ENCODE data around the gene GRIK3. TPM values are rescaled to one million over a fixed set of nuclear protein-coding genes. Genes with fewer than 3 reads are reported as not detected.

GRIK3 gene
- polyA plus RNA-seq, 1 donor (not counting 4 experiments of a cell fraction or from before 2014, with no cell fraction given) = not detected

- H2AFZ ChIP-seq (ENCODE audit: control insufficient read depth, low read length) = no peak overlapping the region
- dilution Hi-C loops (cut with MboI; ENCODE audit: extremely low pct_ligation_motif_present, low sequenced_read_pairs) = no loop called here
- H3K9me1 ChIP-seq (ENCODE audit: control insufficient read depth, extremely low read depth, insufficient read depth, low read length) = no peaks in the 10 kb centered on the region
- TF ChIP-seq EZH2 (IDR thresholded peaks at IDR 0.05; ENCODE audit: low read length) = no peak
- TF ChIP-seq, protein P1, sequence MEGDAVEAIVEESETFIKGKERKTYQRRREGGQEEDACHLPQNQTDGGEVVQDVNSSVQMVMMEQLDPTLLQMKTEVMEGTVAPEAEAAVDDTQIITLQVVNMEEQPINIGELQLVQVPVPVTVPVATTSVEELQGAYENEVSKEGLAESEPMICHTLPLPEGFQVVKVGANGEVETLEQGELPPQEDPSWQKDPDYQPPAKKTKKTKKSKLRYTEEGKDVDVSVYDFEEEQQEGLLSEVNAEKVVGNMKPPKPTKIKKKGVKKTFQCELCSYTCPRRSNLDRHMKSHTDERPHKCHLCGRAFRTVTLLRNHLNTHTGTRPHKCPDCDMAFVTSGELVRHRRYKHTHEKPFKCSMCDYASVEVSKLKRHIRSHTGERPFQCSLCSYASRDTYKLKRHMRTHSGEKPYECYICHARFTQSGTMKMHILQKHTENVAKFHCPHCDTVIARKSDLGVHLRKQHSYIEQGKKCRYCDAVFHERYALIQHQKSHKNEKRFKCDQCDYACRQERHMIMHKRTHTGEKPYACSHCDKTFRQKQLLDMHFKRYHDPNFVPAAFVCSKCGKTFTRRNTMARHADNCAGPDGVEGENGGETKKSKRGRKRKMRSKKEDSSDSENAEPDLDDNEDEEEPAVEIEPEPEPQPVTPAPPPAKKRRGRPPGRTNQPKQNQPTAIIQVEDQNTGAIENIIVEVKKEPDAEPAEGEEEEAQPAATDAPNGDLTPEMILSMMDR (optimal IDR thresholded peaks at IDR 0.05 in 1 of 3, IDR thresholded peaks at IDR 0.05 in 1 of 3, conservative IDR thresholded peaks at IDR 0.05 in 1 of 3; ENCODE audit: extremely low read depth in 1 of 3, insufficient read depth in 2 of 3, low read length in 3 of 3) = no peak
- H3K4me1 ChIP-seq (ENCODE audit: control insufficient read depth, extremely low read depth, insufficient read depth, low read length) = no peaks in the 10 kb centered on the region
- H3K4me2 ChIP-seq (ENCODE audit: control insufficient read depth, extremely low read depth, insufficient read depth, low read depth, low read length) = no peak overlapping the region
- H3K9ac ChIP-seq (ENCODE audit: control insufficient read depth, extremely low read depth, insufficient read depth, low read length) = no peak overlapping the region
- no peak overlapping the region for H3K27ac ChIP-seq (ENCODE audit: control insufficient read depth, insufficient read depth, low read length)
- DNase-seq (ENCODE audit: low read depth, low spot score) (no peak), FAIRE-seq (no peak)
- H4K20me1 ChIP-seq (ENCODE audit: control insufficient read depth, extremely low read depth, insufficient read depth, low read length) = no peaks in the 10 kb centered on the region
- no peaks in the 10 kb centered on the region for H3K79me2 ChIP-seq (ENCODE audit: control insufficient read depth, insufficient read depth, low read length)
- no peaks in the 10 kb centered on the region for H3K27me3 ChIP-seq (ENCODE audit: control insufficient read depth, extremely low read depth, insufficient read depth, low read length)
- H3K36me3 ChIP-seq (ENCODE audit: control insufficient read depth in 2 of 2, extremely low read depth in 1 of 2, insufficient read depth in 2 of 2, low read length in 2 of 2) = no peaks in the 10 kb centered on the region
- no peaks in the 10 kb centered on the region for H3K9me3 ChIP-seq (ENCODE audit: control insufficient read depth, low read depth, low read length)
- H3K4me3 ChIP-seq (ENCODE audit: control insufficient read depth in 2 of 3, extremely low read depth in 1 of 3, insufficient read depth in 2 of 3, low read depth in 1 of 3, low read length in 3 of 3) = no peak overlapping the region
These were observed 171.3 kb downstream of the GRIK3 start for GRCh38 chr1:36863061-36863460.

DNA sequence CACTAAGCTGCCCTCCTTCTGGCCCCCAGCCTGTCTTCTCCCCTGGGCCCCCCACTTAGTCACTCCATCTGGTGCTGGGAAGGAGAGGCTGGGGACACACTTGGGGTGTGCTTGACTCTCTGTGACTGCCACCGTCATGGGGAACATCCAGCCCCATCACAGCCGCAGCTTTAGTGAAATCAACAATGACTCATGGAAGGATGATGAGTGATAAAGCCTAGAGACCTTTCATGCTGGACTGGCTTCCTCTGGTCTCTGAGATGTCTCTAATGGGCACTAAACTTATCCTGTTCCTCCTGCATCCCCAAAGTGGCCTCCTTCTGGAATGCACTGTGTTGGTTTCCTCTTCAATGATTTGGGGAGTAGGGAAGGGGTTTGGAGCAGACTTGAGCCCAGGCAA, 172.9 kb downstream of the GRIK3 start:
- no peaks in the 10 kb centered on the region for H3K79me2 ChIP-seq (ENCODE audit: control insufficient read depth, insufficient read depth, low read length)
- H3K36me3 ChIP-seq (ENCODE audit: control insufficient read depth in 2 of 2, extremely low read depth in 1 of 2, insufficient read depth in 2 of 2, low read length in 2 of 2) = no peaks in the 10 kb centered on the region
- dilution Hi-C loops (cut with MboI; ENCODE audit: extremely low pct_ligation_motif_present, low sequenced_read_pairs) = no loop called here
- no peak overlapping the region for H3K9ac ChIP-seq (ENCODE audit: control insufficient read depth, extremely low read depth, insufficient read depth, low read length)
- no peak overlapping the region for H3K4me3 ChIP-seq (ENCODE audit: control insufficient read depth in 2 of 3, extremely low read depth in 1 of 3, insufficient read depth in 2 of 3, low read depth in 1 of 3, low read length in 3 of 3)
- DNase-seq (ENCODE audit: low read depth, low spot score) (no peak), FAIRE-seq (no peak)
- no peaks in the 10 kb centered on the region for H3K4me1 ChIP-seq (ENCODE audit: control insufficient read depth, extremely low read depth, insufficient read depth, low read length)
- H3K4me2 ChIP-seq (ENCODE audit: control insufficient read depth, extremely low read depth, insufficient read depth, low read depth, low read length) = no peak overlapping the region
- H3K27ac ChIP-seq (ENCODE audit: control insufficient read depth, insufficient read depth, low read length) = no peak overlapping the region
- no peaks in the 10 kb centered on the region for H3K27me3 ChIP-seq (ENCODE audit: control insufficient read depth, extremely low read depth, insufficient read depth, low read length)
- no peaks in the 10 kb centered on the region for H3K9me3 ChIP-seq (ENCODE audit: control insufficient read depth, low read depth, low read length)
- H4K20me1 ChIP-seq (ENCODE audit: control insufficient read depth, extremely low read depth, insufficient read depth, low read length) = no peaks in the 10 kb centered on the region
- no peaks in the 10 kb centered on the region for H3K9me1 ChIP-seq (ENCODE audit: control insufficient read depth, extremely low read depth, insufficient read depth, low read length)
- TF ChIP-seq EZH2 (IDR thresholded peaks at IDR 0.05; ENCODE audit: low read length) = no peak
- TF ChIP-seq, protein P1 (optimal IDR thresholded peaks at IDR 0.05 in 1 of 3, IDR thresholded peaks at IDR 0.05 in 1 of 3, conservative IDR thresholded peaks at IDR 0.05 in 1 of 3; ENCODE audit: extremely low read depth in 1 of 3, insufficient read depth in 2 of 3, low read length in 3 of 3) = no peak
- H2AFZ ChIP-seq (ENCODE audit: control insufficient read depth, low read length) = no peak overlapping the region
